Mucosa of descending colon (tissue), 3 donors: Measurements from ENCODE around the gene CNTLN. TPM values are rescaled to one million over a fixed set of nuclear protein-coding genes. Genes with fewer than 3 reads are reported as not detected.
"Not testable (repeated sequence)": the region's sequence is repeated elsewhere in the genome, so short reads cannot be mapped to it uniquely, and the experiment has no call there.

Source experiments
- ATAC-seq: fragments of 200-7000 bp; cut with Tn5 transposase; one replicate; pipeline ENCODE4 v1.9.1; 2020; ENCODE audit warnings: mild to moderate bottlenecking, moderate library complexity
- DNase-seq, 3 donors: peaks; one replicate each; pipeline ENCODE4 v3.0.0-alpha.2; 2020
- H3K36me3 ChIP-seq: fragments of 200-600 bp; one replicate; pipeline ENCODE4 v1.8.0; 2021; ENCODE audit warnings: low read depth, mild to moderate bottlenecking
- H3K4me1 ChIP-seq: fragments of 200-600 bp; one replicate; pipeline ENCODE4 v1.8.0; 2021; ENCODE audit warnings: low read depth, mild to moderate bottlenecking
- H3K4me3 ChIP-seq: fragments of 200-600 bp; one replicate; pipeline ENCODE4 v1.8.0; 2021; ENCODE audit warnings: mild to moderate bottlenecking
- H3K9me3 ChIP-seq: fragments of 200-600 bp; one replicate; pipeline ENCODE4 v1.8.0; 2021; ENCODE audit warnings: mild to moderate bottlenecking
- intact Hi-C, 2 donors: fragments of 100-400 bp; cut with DNase I in 1 of 2; cut with micrococcal nuclease in 1 of 2; formaldehyde crosslinking; loops; one replicate each; pipeline versions ENCODE4 v1.11.0 to v1.11.1; 2022; cut with DNase I, micrococcal nuclease
- total RNA-seq, 3 donors: library from RNA; stranded (reverse); fragmentation: NEBNext Ultra II Directional in 2 of 3; extraction: Animal tissue kit (Norgen Biotek cat#: 25700) in 2 of 3; gene quantifications; one replicate each; pipeline versions ENCODE4 v1.2.1 to v1.2.4, GENCODE V29; 2021 to 2023
- TF ChIP-seq, protein P1 (sequence below): fragments of 200-600 bp; IDR thresholded peaks from one replicate; pipeline ENCODE4 v1.8.0; 2022; ENCODE audit warnings: antibody characterized with exemption, mild to moderate bottlenecking
- donor health status: DM: no; HTN: no; CAD: no; lungs with moderate emphysema.
- donor health status: DM: no; HTN: no; CAD: no.
- donor health status: DM: no; HTN: yes; CAD: no.

Gene CNTLN
- total RNA-seq, 3 donors from 2014 or later, result 1.5 to 9.8 (median 4.1) TPM

DNA sequence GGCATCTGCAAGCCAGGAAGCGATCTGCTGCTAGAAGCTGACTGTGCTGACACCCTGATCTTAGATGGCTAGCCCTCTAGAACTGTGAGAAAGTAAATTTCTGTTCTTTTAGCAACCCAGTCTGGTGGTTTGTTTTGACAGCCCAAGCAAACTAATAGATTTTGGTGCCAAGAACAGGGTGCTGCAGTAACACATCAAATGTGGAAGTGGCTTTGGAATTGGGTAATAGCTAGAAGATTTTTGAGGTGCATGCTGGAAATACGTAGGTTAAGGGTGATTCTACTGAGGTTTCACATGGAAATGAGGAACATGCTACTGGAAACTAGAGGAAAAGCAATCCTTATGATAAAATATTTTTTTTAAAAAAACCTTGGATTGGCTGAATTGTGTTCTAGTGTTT is 290.5 kb downstream of the CNTLN start:
- no peaks in the 10 kb centered on the region for H3K4me1 ChIP-seq
- TF ChIP-seq, protein P1, sequence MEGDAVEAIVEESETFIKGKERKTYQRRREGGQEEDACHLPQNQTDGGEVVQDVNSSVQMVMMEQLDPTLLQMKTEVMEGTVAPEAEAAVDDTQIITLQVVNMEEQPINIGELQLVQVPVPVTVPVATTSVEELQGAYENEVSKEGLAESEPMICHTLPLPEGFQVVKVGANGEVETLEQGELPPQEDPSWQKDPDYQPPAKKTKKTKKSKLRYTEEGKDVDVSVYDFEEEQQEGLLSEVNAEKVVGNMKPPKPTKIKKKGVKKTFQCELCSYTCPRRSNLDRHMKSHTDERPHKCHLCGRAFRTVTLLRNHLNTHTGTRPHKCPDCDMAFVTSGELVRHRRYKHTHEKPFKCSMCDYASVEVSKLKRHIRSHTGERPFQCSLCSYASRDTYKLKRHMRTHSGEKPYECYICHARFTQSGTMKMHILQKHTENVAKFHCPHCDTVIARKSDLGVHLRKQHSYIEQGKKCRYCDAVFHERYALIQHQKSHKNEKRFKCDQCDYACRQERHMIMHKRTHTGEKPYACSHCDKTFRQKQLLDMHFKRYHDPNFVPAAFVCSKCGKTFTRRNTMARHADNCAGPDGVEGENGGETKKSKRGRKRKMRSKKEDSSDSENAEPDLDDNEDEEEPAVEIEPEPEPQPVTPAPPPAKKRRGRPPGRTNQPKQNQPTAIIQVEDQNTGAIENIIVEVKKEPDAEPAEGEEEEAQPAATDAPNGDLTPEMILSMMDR, result no peak
- no peaks in the 10 kb centered on the region for H3K9me3 ChIP-seq
- DNase-seq (no peak), ATAC-seq (no peak)
- intact Hi-C loops, result no loop called here
- no peaks in the 10 kb centered on the region for H3K36me3 ChIP-seq
- H3K4me3 ChIP-seq, result no peak overlapping the region

DNA sequence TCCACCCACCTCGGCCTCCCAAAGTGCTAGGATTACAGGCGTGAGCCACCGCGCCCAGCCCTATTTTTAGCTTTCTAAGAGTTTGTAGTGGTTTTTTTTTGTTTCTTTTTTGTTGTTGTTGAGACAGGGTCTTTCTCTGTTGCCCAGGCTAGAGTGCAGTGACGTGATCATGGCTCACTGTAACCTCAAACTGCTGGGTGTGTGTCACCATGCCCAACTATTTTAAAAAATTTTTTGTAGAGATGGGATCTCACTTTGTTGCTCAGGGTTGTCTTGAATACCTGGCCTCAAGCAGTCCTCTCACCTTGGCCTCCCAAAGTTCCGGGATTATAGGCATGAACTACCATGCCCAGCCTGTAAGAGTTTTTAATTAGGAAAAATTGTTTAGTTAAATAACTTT is 298.7 kb downstream of the CNTLN start:
- intact Hi-C loops, result no loop called here
- ATAC-seq, result no peak
- no peaks in the 10 kb centered on the region for H3K9me3 ChIP-seq
- DNase-seq, result no peak
- TF ChIP-seq, protein P1, result no peak
- H3K4me1 ChIP-seq, result no peaks in the 10 kb centered on the region
- H3K36me3 ChIP-seq, result no peaks in the 10 kb centered on the region
- no peak overlapping the region for H3K4me3 ChIP-seq

- no peak for ATAC-seq
- TF ChIP-seq, protein P1, result no peak
- intact Hi-C loops, result no loop called here
Observed at GRCh38 chr9:17436854-17437253, 302.0 kb downstream of the CNTLN start.

GRCh38 chr9:17437813-17438212 is 303.0 kb downstream of the CNTLN start:
- ATAC-seq (no peak), DNase-seq (no peak)
- Histone ChIP-seq H3K4me1 (no peaks in the 10 kb centered on the region), H3K36me3 (no peaks in the 10 kb centered on the region), H3K4me3 (no peak overlapping the region), H3K9me3 (peaks cover 5% of the 10 kb centered on the region)
- TF ChIP-seq, protein P1, result no peak
- intact Hi-C loops, result no loop called here

More at GRCh38 chr9:17436854-17437253, 302.0 kb downstream of the CNTLN start:
- H3K4me3 ChIP-seq, result no peak overlapping the region
- no peaks in the 10 kb centered on the region for H3K4me1 ChIP-seq
- DNase-seq, result no peak
- no peaks in the 10 kb centered on the region for H3K36me3 ChIP-seq
- H3K9me3 ChIP-seq, result peaks cover 5% of the 10 kb centered on the region

- H3K4me3 ChIP-seq, H3K4me1 ChIP-seq, H3K36me3 ChIP-seq, intact Hi-C loops, ATAC-seq, H3K9me3 ChIP-seq, DNase-seq: not testable (repeated sequence)
Observed at GRCh38 chr9:17445126-17445525, 310.3 kb downstream of the CNTLN start.

DNA sequence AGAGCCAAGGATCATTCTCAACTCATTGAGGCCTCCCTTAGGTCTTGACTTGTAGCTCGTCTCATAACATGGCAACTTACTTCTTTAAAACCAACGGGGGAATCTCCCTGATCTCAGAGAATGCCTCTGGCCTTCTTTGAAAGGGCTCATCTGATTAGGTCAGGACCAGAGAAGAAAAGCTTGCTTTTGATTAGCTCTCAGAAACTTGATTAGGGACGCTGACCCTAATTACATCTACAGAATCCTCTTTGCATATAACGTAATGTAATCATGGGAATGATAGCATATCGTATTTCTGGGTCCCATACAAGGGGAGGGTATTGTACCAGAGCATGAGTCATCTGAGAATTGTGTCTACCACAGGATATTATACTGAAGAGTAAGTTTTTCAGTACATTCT is 318.9 kb downstream of the CNTLN start:
- H3K4me1 ChIP-seq, result no peaks in the 10 kb centered on the region
- no peak for DNase-seq
- TF ChIP-seq, protein P1, result no peak
- intact Hi-C loops, result no loop called here
- no peak for ATAC-seq
- no peaks in the 10 kb centered on the region for H3K9me3 ChIP-seq
- no peaks in the 10 kb centered on the region for H3K36me3 ChIP-seq
- no peak overlapping the region for H3K4me3 ChIP-seq
